GM19468 (cell line): ENCODE data around the gene DHX35.
A peak's percentile ranks its signal among the peaks of the same experiment; 100 is the strongest.

Experiments used
- ATAC-seq: cut with Tn5 transposase; IDR thresholded peaks from one replicate; pipeline ENCODE4 v1.9.1; 2021; ENCODE audit warnings: mild to moderate bottlenecking, moderate library complexity, moderate number of reproducible peaks; ENCODE audit not compliant: unreplicated experiment; ENCODE audit errors: extremely low read depth

DHX35 gene

GRCh38 chr20:38962044-38962927 lies at the start of gene DHX35:
Gene DHX35 (plus strand): TSS chr20:38962344. CDS start chr20:38962368, 24 bp downstream.
- ATAC-seq = peak; percentile 85

- ATAC-seq = no peak
Measured at GRCh38 chr20:38915355-38915754, 46.8 kb upstream of the DHX35 start.

- no peak for ATAC-seq
Measured at GRCh38 chr20:38917657-38918056, 44.5 kb upstream of the DHX35 start.

GRCh38 chr20:38918172-38918571 lies 44.0 kb upstream of the DHX35 start:
- ATAC-seq = no peak

- ATAC-seq = no peak
Measured at GRCh38 chr20:38919683-38920082, 42.5 kb upstream of the DHX35 start.

GRCh38 chr20:38920411-38920810 lies 41.7 kb upstream of the DHX35 start:
- ATAC-seq = no peak

GRCh38 chr20:38920851-38921250 lies 41.3 kb upstream of the DHX35 start:
- ATAC-seq = no peak

- no peak for ATAC-seq
Measured at GRCh38 chr20:38924718-38925117, 37.4 kb upstream of the DHX35 start.

- ATAC-seq = peak; percentile 86
Measured at GRCh38 chr20:38926142-38926933, 35.8 kb upstream of the DHX35 start, which contains the start of gene FAM83D. Gene FAM83D (plus strand): TSS chr20:38926417. CDS start chr20:38926443, 26 bp downstream.

- no peak for ATAC-seq
Measured at GRCh38 chr20:38926934-38927616, 35.1 kb upstream of the DHX35 start.

- ATAC-seq = no peak
Measured at GRCh38 chr20:38927902-38928578, 34.1 kb upstream of the DHX35 start.

- no peak for ATAC-seq
Measured at GRCh38 chr20:38930242-38930569, 31.9 kb upstream of the DHX35 start.

GRCh38 chr20:38931984-38932383 lies 30.2 kb upstream of the DHX35 start:
- ATAC-seq = no peak

GRCh38 chr20:38932457-38933120 lies 29.6 kb upstream of the DHX35 start:
- ATAC-seq = no peak

GRCh38 chr20:38934530-38934929 lies 27.6 kb upstream of the DHX35 start:
- no peak for ATAC-seq

- no peak for ATAC-seq
Measured at GRCh38 chr20:38935285-38935684, 26.9 kb upstream of the DHX35 start.

GRCh38 chr20:38935967-38936407 lies 26.2 kb upstream of the DHX35 start:
- ATAC-seq = no peak

GRCh38 chr20:38937000-38937399 lies 25.1 kb upstream of the DHX35 start:
- no peak for ATAC-seq

GRCh38 chr20:38937978-38938473 lies 24.1 kb upstream of the DHX35 start:
- no peak for ATAC-seq
